Lower leg skin (tissue), 3 donors: ENCODE results near the gene HMG20A.

Experiments used
- POLR2A ChIP-seq, 2 donors: fragments of 450-650 bp; IDR thresholded peaks; one replicate each; pipeline ENCODE4 v1.6.1; 2016 to 2017; ENCODE audit warnings: antibody characterized with exemption in 2 of 2, mild to moderate bottlenecking in 1 of 2, moderate library complexity in 1 of 2
- TF ChIP-seq, protein P1 (sequence below), 3 donors: fragments of 450-650 bp; IDR thresholded peaks; one replicate each; pipeline ENCODE4 v1.5.1; 2016; ENCODE audit warnings: antibody characterized with exemption in 3 of 3, mild to moderate bottlenecking in 3 of 3, moderate library complexity in 2 of 3

DNA sequence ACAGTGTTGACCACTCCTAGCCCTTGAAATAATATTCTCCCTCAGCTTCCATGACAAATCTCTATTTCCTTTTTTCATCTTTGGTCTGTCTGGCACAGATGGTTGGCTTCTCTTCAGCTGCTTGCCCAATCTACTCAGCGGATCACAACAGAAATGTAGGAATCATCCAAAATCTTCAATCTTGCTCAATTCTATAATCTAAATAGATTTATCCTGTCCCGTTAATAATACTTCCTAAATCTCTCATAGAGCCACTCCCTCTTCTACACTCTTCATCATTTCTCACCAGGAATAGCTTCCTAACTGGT, 4.6 kb upstream of the HMG20A start:
- TF ChIP-seq, protein P1, sequence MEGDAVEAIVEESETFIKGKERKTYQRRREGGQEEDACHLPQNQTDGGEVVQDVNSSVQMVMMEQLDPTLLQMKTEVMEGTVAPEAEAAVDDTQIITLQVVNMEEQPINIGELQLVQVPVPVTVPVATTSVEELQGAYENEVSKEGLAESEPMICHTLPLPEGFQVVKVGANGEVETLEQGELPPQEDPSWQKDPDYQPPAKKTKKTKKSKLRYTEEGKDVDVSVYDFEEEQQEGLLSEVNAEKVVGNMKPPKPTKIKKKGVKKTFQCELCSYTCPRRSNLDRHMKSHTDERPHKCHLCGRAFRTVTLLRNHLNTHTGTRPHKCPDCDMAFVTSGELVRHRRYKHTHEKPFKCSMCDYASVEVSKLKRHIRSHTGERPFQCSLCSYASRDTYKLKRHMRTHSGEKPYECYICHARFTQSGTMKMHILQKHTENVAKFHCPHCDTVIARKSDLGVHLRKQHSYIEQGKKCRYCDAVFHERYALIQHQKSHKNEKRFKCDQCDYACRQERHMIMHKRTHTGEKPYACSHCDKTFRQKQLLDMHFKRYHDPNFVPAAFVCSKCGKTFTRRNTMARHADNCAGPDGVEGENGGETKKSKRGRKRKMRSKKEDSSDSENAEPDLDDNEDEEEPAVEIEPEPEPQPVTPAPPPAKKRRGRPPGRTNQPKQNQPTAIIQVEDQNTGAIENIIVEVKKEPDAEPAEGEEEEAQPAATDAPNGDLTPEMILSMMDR (IDR thresholded peaks at IDR 0.05), result no peak
- TF ChIP-seq POLR2A (IDR thresholded peaks at IDR 0.05), result no peak
